GM12892 (cell line): Measurements from ENCODE around the gene PRRC2B.

ENCODE experiments used
- DNase-seq: peaks from one replicate; pipeline ENCODE4 v3.0.0; 2011; ENCODE audit not compliant: insufficient read length
- FAIRE-seq: peaks from 2 replicates; lab custom pipeline; 2011; peaks lifted over from hg19 to GRCh38; lab: Jason Lieb, UNC
- POLR2A ChIP-seq: IDR thresholded peaks from 2 replicates; pipeline ENCODE4 v1.6.1; 2011; ENCODE audit warnings: low read depth, low read length, control low read depth
- POLR2AphosphoS5 ChIP-seq: IDR thresholded peaks from 2 replicates; pipeline ENCODE4 v1.6.1; 2011; ENCODE audit warnings: low read depth, low read length, control low read depth
- TAF1 ChIP-seq: IDR thresholded peaks from 2 replicates; pipeline ENCODE4 v1.6.1; 2011; ENCODE audit warnings: low read depth, mild to moderate bottlenecking, control low read depth, low read length, borderline replicate concordance

The PRRC2B gene

DNA sequence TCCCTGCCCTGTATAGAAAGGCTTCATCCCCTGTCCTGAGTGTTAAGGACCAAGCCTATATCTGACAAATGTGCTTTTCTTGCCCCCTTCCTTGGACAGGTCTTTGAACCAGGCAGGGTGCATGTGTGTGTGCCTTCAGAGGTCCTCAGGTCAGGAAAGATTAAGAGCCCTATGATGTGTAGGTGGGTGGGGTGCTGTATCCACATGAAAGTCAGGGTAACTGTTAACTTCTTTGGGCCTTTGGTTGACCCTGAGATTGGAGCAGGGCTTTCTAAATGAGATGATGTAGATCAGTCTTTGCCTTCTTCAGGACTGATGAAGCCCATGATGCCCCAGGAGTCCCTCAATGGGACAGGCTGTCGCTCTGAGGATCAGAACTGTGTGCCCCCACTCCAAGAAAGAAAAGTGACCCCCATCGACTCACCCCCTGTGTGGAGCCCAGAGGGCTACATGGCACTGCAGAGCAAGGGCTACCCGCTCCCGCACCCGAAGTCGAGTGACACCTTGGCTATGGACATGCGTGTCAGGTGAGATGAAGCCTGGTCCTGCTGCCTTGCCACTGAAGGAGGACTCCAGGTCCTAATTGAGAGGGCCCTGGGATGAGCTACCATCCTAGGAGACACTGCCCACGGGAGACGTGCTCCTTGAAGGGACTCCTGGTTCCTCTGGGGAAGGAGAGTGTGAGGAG, 79.5 kb downstream of the PRRC2B start:
- TF ChIP-seq TAF1, result no peak
- no peak for TF ChIP-seq POLR2A
- TF ChIP-seq POLR2AphosphoS5, result no peak
- FAIRE-seq, result no peak
- DNase-seq, result no peak

DNA sequence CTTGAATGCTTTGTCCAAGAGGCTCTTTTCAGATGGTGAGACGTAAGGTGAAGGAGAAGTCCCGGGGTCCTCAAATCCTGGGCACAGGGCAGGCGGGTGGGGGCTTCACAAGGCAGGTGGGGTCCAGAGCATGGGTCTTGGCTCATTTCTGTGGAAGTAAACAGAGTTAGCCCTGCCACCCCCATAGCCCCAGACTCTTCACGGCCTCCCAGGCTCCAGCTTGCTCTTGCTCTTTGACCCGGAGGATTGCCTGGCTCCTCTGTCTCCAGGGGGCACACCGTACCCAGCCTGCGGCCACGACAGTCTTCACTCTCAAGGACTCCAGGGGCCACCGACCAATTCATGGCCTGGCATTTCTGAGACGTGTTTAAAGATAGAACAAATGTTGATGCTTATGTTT, 80.0 kb downstream of the PRRC2B start:
- no peak for TF ChIP-seq TAF1
- no peak for TF ChIP-seq POLR2A
- no peak for TF ChIP-seq POLR2AphosphoS5

DNA sequence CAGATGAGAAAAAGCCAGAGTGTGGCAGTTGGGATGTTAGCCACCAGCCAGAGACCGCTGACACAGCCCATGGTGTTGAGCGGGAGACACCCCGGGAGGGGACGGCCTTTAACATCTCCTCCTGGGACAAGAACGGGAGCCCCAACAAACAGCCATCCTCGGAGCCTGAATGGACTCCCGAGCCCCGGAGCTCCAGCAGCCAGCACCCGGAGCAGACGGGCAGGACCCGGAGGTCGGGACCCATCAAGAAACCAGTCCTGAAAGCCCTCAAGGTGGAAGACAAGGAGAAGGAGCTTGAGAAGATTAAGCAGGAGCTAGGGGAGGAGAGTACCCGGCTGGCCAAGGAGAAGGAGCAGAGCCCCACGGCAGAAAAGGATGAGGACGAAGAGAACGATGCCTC, 80.8 kb downstream of the PRRC2B start:
- FAIRE-seq (no peak), DNase-seq (no peak)
- TF ChIP-seq POLR2A (no peak), POLR2AphosphoS5 (no peak), TAF1 (no peak)

More for the DNA sequence above, 80.0 kb downstream of the PRRC2B start:
- no peak for DNase-seq
- FAIRE-seq, result no peak

DNA sequence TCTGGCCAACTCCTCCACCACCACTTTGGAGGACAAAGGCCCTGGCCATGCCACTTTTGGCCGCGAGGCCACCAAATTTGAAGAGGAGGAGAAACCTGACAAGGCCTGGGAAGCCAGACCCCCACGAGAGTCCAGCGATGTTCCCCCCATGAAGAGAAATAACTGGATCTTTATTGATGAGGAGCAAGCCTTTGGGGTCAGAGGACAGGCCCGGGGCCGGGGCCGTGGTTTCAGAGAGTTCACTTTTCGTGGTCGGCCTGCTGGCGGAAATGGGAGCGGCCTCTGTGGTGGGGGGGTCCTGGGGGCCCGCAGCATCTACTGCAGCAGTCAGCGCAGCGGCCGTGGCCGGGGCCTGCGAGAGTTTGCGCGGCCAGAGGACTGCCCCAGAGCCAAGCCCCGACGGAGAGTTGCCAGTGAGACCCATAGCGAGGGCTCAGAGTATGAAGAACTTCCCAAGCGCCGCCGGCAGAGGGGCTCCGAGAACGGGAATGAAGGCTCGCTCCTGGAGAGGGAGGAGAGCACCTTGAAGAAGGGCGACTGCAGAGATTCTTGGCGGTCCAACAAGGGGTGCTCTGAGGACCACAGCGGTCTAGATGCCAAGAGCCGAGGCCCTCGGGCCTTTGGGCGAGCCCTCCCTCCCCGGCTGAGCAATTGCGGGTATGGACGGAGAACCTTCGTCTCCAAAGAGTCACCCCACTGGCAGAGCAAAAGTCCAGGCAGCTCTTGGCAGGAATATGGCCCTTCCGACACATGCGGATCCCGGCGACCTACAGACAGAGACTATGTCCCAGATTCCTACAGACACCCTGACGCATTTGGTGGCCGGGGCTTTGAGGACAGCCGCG, 81.4 kb downstream of the PRRC2B start:
- FAIRE-seq (no peak), DNase-seq (no peak)
- TF ChIP-seq POLR2AphosphoS5, result no peak
- no peak for TF ChIP-seq POLR2A
- TF ChIP-seq TAF1, result no peak

DNA sequence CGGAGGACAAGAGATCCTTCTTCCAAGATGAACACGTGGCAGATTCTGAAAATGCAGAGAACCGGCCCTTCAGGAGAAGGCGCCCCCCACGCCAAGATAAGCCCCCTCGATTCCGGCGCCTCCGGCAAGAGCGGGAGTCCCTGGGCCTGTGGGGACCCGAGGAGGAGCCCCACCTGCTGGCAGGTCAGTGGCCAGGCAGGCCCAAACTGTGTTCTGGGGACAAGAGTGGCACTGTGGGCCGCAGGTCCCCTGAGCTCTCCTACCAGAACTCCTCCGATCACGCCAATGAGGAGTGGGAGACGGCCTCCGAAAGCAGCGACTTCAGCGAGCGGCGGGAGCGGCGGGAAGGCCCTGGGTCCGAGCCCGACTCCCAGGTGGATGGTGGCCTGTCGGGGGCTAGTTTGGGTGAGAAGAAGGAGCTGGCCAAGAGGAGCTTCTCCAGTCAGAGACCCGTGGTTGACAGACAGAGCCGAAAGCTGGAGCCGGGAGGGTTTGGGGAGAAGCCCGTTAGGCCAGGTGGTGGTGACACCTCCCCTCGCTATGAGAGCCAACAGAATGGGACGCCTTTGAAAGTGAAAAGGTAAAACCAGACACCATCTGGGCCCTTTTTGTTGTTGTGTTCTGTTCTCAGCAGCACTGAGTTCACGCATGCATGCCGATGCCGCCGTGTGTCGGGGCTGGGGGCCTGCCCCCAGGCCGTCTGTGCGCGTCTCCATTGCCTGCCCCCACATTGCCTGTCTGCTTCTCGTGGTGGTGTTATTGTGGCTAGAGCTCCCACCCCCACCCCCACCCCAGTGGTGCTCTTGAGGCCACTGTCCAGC, 82.3 kb downstream of the PRRC2B start:
- TF ChIP-seq POLR2A (no peak), POLR2AphosphoS5 (no peak), TAF1 (no peak)
- FAIRE-seq, result no peak
- DNase-seq, result no peak

DNA sequence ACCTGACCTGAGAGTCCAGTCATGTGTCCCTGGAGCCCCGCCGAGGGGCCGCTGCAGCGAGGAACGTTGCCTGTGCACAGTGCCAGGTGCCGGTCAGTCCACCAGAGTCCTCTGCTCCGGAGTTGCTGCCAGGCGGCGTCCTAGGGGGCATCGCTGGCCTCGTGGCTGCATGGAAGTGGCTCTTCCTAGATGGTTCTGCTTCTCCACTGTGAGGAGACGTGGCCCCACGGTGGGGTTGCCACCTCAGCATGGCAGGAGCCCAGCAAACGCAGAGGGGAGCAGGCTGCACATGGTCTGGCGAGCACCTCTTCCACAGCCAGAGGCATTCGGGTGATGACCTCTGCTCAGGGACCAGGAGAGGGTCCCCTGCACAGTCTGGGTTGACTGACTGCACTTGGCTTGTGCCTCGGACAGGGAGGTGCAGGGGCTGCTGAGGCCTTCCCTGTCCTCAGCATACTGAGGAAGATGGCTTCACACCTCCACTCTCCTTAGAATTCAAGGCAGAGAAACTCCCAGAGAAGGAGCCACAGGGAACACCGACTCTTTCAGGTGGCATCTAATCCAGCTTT, 83.0 kb downstream of the PRRC2B start:
- no peak for FAIRE-seq
- no peak for DNase-seq

DNA sequence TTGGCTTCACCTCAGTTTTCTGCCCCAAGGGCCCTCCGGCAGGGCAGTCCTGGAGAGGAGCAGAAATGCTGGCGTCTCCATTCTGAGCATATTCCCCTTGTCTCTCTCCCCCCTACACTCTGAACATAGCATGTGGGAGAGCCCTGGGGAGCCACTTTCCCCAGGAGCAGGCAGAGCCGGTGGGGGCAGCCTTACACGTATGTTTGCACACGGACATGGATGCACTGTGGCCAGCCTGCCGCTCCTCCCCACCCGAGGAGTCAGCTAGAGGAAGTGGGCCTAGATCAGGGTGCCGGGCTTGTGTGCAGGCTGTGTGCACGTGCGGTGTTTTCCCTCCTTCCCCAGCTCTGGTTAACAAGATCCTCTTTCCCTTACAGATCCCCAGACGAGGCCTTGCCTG, 83.5 kb downstream of the PRRC2B start:
- TF ChIP-seq TAF1 (no peak), POLR2AphosphoS5 (no peak), POLR2A (no peak)
- FAIRE-seq (no peak), DNase-seq (no peak)

More for the DNA sequence above, 83.0 kb downstream of the PRRC2B start:
- no peak for TF ChIP-seq POLR2AphosphoS5
- TF ChIP-seq TAF1, result no peak
- no peak for TF ChIP-seq POLR2A

DNA sequence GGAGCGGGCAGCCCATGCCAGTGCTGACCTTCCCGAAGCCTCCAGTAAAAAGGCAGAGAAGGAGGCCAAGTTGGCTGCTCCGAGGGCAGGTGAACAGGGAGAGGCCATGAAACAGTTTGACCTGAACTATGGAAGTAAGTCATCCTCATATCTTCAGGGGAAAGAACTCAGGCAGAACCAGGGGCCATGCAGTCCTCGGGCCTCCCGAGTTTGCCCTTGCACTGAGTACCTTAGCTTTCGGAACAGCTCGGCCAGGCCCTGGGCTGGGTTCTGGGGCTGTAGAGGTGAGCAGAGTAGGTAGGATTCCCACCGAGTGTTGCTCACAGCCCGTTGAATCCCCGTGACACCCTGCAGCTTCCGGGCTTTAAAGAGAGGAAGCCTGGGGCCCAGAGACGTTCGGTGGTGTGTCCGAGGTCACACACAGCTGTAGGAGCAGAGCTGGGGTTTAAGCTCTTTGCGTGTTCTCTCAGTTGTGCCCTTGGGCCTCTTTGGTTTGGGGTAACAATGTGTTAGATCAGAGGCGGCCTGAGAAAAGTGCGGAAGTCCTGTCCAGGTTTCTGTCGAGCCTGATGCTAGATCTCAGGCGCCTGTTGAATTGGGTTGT, 84.0 kb downstream of the PRRC2B start:
- no peak for FAIRE-seq
- no peak for DNase-seq
- TF ChIP-seq TAF1, result no peak
- TF ChIP-seq POLR2AphosphoS5, result no peak
- no peak for TF ChIP-seq POLR2A

DNA sequence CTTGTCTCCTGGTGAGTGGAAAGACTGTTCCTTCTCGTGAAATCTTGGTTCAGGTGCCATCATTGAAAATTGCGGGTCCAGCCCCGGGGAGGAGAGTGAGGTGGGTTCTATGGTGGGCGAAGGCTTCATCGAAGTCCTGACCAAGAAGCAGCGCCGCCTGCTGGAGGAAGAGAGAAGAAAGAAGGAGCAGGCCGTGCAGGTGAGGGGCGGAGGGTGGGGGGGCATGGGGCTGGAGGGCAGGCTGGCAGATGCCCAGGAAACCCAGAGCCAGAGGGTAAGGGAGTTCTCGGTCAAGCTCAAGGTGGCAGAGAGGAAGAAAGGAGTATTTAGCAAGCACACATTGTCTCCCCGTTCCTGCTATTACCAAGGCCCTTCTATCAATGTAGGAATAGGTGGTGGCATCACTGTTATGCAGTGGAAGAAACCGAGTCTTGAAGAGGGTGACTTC, 84.6 kb downstream of the PRRC2B start:
- no peak for TF ChIP-seq TAF1
- TF ChIP-seq POLR2A, result no peak
- TF ChIP-seq POLR2AphosphoS5, result no peak
- FAIRE-seq (peak; percentile 44), DNase-seq (no peak)

DNA sequence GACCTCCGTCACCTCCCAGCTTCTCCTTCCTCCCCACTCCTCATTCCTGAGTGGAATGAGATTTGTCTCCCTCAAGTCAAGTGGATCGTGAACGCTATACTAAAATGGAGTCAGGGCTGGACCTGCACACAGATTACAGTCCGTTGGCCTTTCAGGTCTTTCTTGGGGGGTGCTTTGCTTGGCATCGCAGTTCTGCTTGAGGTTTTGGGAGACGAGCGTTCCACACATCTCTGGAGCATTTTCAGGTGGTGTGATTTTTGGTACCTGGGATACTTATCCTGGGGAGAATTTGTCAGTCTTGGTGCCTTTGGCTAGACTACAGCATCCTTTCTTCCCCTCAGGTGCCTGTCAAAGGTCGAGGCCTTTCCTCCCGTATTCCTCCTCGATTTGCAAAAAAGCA, 85.0 kb downstream of the PRRC2B start:
- FAIRE-seq (no peak), DNase-seq (no peak)
- no peak for TF ChIP-seq POLR2A
- TF ChIP-seq TAF1, result no peak
- no peak for TF ChIP-seq POLR2AphosphoS5

DNA sequence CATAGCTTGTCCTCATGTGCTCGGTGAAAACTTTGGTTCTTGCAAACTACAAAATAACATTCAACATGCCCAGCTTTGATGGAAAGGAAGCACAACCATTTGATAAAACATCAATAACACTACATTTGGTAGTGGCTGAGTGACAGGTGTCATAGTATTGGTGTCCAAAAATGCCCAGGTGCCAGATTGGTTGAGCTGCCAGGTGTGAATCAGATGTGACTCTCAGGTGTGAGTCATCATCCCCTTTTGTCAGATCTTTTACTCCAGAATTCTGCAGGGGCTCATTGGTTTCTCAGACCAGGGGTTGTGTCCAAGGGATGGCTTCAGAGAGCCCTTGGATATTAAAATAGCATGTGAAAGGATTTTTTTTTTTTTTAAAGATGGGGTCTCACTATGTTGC, 86.4 kb downstream of the PRRC2B start:
- DNase-seq (no peak), FAIRE-seq (no peak)
- TF ChIP-seq POLR2A, result no peak
- TF ChIP-seq POLR2AphosphoS5, result no peak
- TF ChIP-seq TAF1, result no peak
